Measurements from ENCODE around the gene RNF213.

- no peak for TF ChIP-seq EP300 (IDR thresholded peaks at IDR 0.05; ENCODE audit: borderline replicate concordance in 1 of 2, control insufficient read depth in 1 of 2, low read depth in 2 of 2, low read length in 2 of 2)
- no peak for TF ChIP-seq MXI1 (IDR thresholded peaks at IDR 0.05; ENCODE audit: low read depth, low read length)
- no peak for TF ChIP-seq ZBTB33 (IDR thresholded peaks at IDR 0.05)
Observed at GRCh38 chr17:80376531-80376930, 115.9 kb downstream of the RNF213 start.

Measured in GM12878 (cell line).